HG02981 (cell line): ENCODE measurements around the gene ANKS6.

ENCODE experiments used
- ATAC-seq: cut with Tn5 transposase; IDR thresholded peaks from one replicate; pipeline ENCODE4 v1.9.1; 2021; ENCODE audit warnings: mild to moderate bottlenecking, moderate library complexity; ENCODE audit not compliant: unreplicated experiment

The ANKS6 gene

GRCh38 chr9:98772364-98773155 lies 23.8 kb downstream of the ANKS6 start:
- no peak for ATAC-seq

- ATAC-seq, result no peak
Observed at GRCh38 chr9:98771209-98771874, 25.0 kb downstream of the ANKS6 start.

DNA sequence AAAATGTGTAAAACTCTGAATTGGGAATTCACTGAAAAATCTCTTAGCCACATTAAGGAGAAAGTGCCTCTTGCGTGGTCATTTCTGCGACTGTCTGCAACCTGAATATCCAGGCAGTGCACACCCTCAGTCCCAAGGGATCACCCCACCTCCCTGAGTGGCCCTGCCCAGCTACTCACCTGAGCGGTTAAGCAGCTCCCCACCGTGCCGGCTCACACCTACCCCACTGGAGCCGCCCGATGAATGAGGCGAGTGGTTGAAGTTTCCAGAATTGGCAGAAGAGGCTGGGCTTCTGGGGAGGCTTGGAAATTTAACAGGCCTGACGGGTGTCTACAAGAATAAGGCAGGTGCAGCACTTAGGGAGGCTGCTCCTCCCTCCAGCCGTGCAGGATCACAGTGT lies 25.6 kb downstream of the ANKS6 start:
- no peak for ATAC-seq

DNA sequence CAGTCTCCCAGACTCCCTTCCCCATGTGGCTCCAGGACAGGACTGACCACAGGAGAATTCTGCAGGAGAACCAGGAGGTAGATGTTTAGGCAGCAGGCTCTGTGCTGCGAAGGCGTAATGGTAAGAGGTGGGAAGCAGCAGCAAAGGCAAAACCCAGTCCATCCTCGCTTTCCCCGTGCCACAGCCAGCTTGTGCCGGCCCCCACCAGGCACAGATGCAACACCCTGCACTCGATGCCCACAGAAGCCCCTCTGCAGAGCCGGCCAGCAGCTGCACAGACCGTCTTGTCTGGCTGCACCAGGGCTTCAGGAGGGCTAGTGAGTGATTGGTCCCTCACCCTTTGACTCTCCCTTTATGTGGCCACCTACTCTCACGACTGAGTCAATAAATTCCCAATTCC lies 28.0 kb downstream of the ANKS6 start:
- ATAC-seq, result no peak

DNA sequence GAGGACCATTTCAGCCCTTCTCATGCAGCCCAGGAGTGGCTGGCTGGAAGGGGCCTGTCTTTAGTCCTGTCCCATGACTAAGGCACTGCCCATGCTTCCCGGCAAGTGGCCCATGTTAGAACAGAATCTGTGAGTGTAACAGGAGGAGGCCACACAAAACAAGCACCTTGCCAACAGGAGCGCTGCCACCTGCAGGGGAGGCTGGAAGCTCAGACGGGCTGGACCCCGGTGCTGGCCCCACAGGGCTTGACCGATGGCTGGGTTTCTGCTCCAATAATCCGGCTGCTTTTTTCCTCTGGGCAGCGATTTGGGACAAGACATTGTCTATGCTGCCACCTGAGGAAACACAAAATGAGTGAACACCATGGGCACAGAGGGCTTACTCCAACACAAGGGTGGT lies 28.4 kb downstream of the ANKS6 start:
- ATAC-seq, result no peak

GRCh38 chr9:98767196-98767595 lies 29.2 kb downstream of the ANKS6 start:
- no peak for ATAC-seq

DNA sequence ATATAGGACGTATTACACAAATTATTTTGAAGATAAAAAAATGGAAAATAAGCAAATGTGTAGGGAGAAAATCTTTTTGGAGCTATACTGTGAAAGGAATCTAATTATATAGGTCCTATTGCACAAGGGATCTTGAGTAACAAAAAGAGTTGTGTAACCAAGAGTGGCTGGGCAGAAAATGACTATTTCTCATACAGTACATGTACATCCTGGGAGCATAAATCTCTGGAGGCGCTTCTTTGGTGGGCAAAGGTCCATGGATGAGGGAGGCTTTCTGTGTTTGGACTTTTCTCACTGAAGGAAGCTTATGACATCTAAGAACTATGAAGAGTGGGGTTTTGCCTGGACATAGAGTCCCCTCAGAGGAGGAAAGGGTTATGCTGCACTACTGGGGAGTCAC lies 29.8 kb downstream of the ANKS6 start:
- ATAC-seq, result no peak

GRCh38 chr9:98765256-98765655 lies 31.1 kb downstream of the ANKS6 start:
- no peak for ATAC-seq

- ATAC-seq, result no peak
Observed at GRCh38 chr9:98763986-98764745, 32.2 kb downstream of the ANKS6 start.

DNA sequence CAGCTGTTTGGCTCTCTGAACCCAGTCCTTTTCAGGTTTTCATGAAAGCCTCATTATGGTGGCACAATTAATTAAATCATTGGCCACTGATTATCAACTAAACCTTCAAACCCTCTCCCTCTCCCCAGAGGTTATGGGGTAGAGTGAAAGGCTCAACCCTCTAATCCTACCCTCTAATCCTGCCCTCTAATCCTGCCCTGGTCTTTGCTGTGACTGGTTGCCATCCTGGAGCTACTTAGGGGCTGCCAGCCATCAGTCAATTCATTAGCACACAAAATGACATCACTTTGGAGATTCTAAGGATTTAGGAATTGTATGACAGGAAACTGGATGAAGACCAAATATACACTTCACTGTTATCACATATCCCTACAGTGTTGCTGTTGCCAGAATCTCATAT lies 36.1 kb downstream of the ANKS6 start:
- no peak for ATAC-seq

GRCh38 chr9:98755006-98755618 lies 41.2 kb downstream of the ANKS6 start:
- ATAC-seq, result no peak

- no peak for ATAC-seq
Observed at GRCh38 chr9:98751210-98751609, 45.1 kb downstream of the ANKS6 start.

GRCh38 chr9:98750364-98751060 lies 45.8 kb downstream of the ANKS6 start:
- no peak for ATAC-seq

- ATAC-seq, result no peak
Observed at GRCh38 chr9:98747476-98747875, 48.9 kb downstream of the ANKS6 start.

- no peak for ATAC-seq
Observed at GRCh38 chr9:98745470-98745869, 50.9 kb downstream of the ANKS6 start.

DNA sequence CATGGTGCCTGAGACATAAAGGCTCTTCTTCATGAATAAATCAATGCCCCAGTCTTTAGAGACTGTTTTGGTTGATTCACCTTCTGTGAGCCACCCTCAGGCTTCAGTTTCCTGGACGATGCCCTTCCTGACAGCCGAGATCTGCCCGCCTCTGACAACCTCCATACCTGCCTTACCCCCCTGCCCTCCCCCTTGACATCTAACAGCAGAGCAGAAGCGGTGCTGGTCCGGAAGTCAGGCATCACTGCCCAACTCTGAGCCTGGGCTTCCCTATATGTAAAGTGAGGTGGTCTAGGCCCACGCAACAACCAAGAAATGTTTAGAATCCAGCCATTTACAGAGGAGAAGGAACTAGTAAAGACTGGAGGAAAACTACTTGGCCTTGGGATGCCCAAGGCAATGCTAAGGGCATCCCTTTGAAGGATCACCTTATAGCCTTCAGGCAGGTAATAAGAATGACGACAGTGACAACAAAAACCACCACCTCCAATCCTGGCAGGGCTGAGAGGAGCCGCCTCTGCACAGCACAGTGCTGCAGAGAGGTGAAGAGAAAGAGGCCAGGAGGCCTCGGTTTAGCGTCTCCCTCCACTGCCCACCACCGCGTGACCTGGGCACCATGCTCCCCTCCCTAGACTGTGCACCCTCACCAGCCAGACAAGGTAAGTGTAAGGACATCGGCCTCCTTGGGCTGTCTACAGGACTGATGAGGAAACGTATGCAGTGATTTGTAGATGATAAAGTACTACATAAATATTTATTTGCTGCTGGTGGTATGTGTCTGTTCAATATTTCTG lies 52.3 kb downstream of the ANKS6 start:
- no peak for ATAC-seq

GRCh38 chr9:98743329-98743728 lies 53.0 kb downstream of the ANKS6 start:
- ATAC-seq, result no peak

GRCh38 chr9:98742325-98743280 lies 53.8 kb downstream of the ANKS6 start:
- ATAC-seq, result no peak
